ENCODE results near the gene DNPEP.

DNPEP gene

GRCh38 chr2:219406861-219407230 is 19.1 kb upstream of the DNPEP start:
- H3K9me3 ChIP-seq (ENCODE audit: control insufficient read depth, low read length): no peaks in the 10 kb centered on the region
- no peak overlapping the region for H3K27ac ChIP-seq
- no peaks in the 10 kb centered on the region for H3K4me1 ChIP-seq
- no peaks in the 10 kb centered on the region for H3K79me2 ChIP-seq
- no peaks in the 10 kb centered on the region for H3K36me3 ChIP-seq (ENCODE audit: control insufficient read depth, insufficient read depth, low read length)
- no peak for TF ChIP-seq CTCF (IDR thresholded peaks at IDR 0.05)
- no peaks in the 10 kb centered on the region for H3K27me3 ChIP-seq (ENCODE audit: control insufficient read depth, insufficient read depth, low read length)
- H3K4me3 ChIP-seq (ENCODE audit: low read depth, low read length): no peak overlapping the region
- no peak overlapping the region for H2AFZ ChIP-seq
- no peak overlapping the region for H3K4me2 ChIP-seq (ENCODE audit: low read length)
- H3K9ac ChIP-seq: no peak overlapping the region

- no peak overlapping the region for H2AFZ ChIP-seq
- TF ChIP-seq CTCF (IDR thresholded peaks at IDR 0.05): no peak
- H3K4me2 ChIP-seq (ENCODE audit: low read length): no peak overlapping the region
- H3K27ac ChIP-seq: no peak overlapping the region
- no peaks in the 10 kb centered on the region for H3K79me2 ChIP-seq
- H3K9me3 ChIP-seq (ENCODE audit: control insufficient read depth, low read length): no peaks in the 10 kb centered on the region
- H3K4me3 ChIP-seq (ENCODE audit: low read depth, low read length): no peak overlapping the region
- no peaks in the 10 kb centered on the region for H3K4me1 ChIP-seq
- H3K36me3 ChIP-seq (ENCODE audit: control insufficient read depth, insufficient read depth, low read length): no peaks in the 10 kb centered on the region
- H3K9ac ChIP-seq: no peak overlapping the region
- no peaks in the 10 kb centered on the region for H3K27me3 ChIP-seq (ENCODE audit: control insufficient read depth, insufficient read depth, low read length)
These were observed 18.5 kb upstream of the DNPEP start for GRCh38 chr2:219405958-219406860.

- no peaks in the 10 kb centered on the region for H3K4me1 ChIP-seq
- H2AFZ ChIP-seq: no peak overlapping the region
- H3K9ac ChIP-seq: no peak overlapping the region
- H3K9me3 ChIP-seq (ENCODE audit: control insufficient read depth, low read length): no peaks in the 10 kb centered on the region
- no peaks in the 10 kb centered on the region for H3K79me2 ChIP-seq
- no peak overlapping the region for H3K4me2 ChIP-seq (ENCODE audit: low read length)
- no peak for TF ChIP-seq CTCF (IDR thresholded peaks at IDR 0.05)
- no peak overlapping the region for H3K4me3 ChIP-seq (ENCODE audit: low read depth, low read length)
- no peak overlapping the region for H3K27ac ChIP-seq
- no peaks in the 10 kb centered on the region for H3K36me3 ChIP-seq (ENCODE audit: control insufficient read depth, insufficient read depth, low read length)
- no peaks in the 10 kb centered on the region for H3K27me3 ChIP-seq (ENCODE audit: control insufficient read depth, insufficient read depth, low read length)
These were observed 17.7 kb upstream of the DNPEP start for GRCh38 chr2:219405451-219405850.

GRCh38 chr2:219404954-219405353 is 17.2 kb upstream of the DNPEP start:
- H3K9me3 ChIP-seq (ENCODE audit: control insufficient read depth, low read length): no peaks in the 10 kb centered on the region
- no peak overlapping the region for H3K4me2 ChIP-seq (ENCODE audit: low read length)
- no peaks in the 10 kb centered on the region for H3K36me3 ChIP-seq (ENCODE audit: control insufficient read depth, insufficient read depth, low read length)
- TF ChIP-seq CTCF (IDR thresholded peaks at IDR 0.05): no peak
- no peak overlapping the region for H3K27ac ChIP-seq
- H3K27me3 ChIP-seq (ENCODE audit: control insufficient read depth, insufficient read depth, low read length): no peaks in the 10 kb centered on the region
- H3K9ac ChIP-seq: no peak overlapping the region
- H3K79me2 ChIP-seq: no peaks in the 10 kb centered on the region
- H3K4me1 ChIP-seq: no peaks in the 10 kb centered on the region
- H3K4me3 ChIP-seq (ENCODE audit: low read depth, low read length): no peak overlapping the region
- H2AFZ ChIP-seq: no peak overlapping the region

All from parathyroid adenoma (tissue), 2 donors.